GM06990 (cell line): ENCODE measurements around the gene UBE2Q2.
A peak's percentile ranks its signal among the peaks of the same experiment; 100 is the strongest.
"Not testable (repeated sequence)": the region's sequence is repeated elsewhere in the genome, so short reads cannot be mapped to it uniquely, and the experiment has no call there.

Source experiments
- DNase-seq: peaks from one replicate; pipeline ENCODE4 v3.0.0-alpha.2; 2011; ENCODE audit not compliant: insufficient read length; ENCODE audit errors: extremely low read depth
- H3K27me3 ChIP-seq: replicated peaks from 2 replicates; pipeline ENCODE4 v1.6.0; 2011; ENCODE audit warnings: low read length; ENCODE audit not compliant: control insufficient read depth, insufficient read depth
- H3K36me3 ChIP-seq: 2 replicates; pipeline ENCODE4 v1.5.1; 2011; ENCODE audit warnings: low read length; ENCODE audit not compliant: control insufficient read depth, insufficient read depth
- H3K4me3 ChIP-seq: replicated peaks from 2 replicates; pipeline ENCODE4 v1.5.1; 2011; ENCODE audit warnings: low read depth, mild to moderate bottlenecking, control low read depth, low read length
- CTCF ChIP-seq: IDR thresholded peaks from 2 replicates; pipeline ENCODE4 v1.5.1; 2011; ENCODE audit warnings: low read length, control low read depth, mild to moderate bottlenecking, inconsistent platforms; ENCODE audit not compliant: insufficient read depth, poor library complexity, severe bottlenecking

The UBE2Q2 gene

DNA sequence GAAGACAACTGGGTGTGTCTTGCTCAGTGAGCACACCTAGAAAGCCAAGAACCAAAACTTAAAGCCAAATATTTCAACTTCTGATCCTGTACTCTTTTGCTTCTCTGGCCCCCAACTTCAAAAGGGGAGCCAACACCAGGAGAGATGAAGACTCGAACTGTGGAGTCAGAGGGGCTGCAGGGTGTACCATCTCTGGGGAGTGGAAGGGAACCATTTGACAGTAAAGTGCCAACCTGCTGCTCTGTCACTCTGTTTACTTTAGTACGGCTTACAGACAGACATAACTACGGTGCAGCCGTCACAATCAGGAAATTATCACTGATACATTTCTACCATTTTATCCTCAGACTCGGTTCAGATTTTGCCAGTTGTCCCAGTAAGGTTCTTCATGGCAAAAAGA, 62.0 kb downstream of the UBE2Q2 start:
- no peak for DNase-seq
- peak overlapping the region; percentile 43 for H3K4me3 ChIP-seq
- no peaks in the 10 kb centered on the region for H3K36me3 ChIP-seq
- TF ChIP-seq CTCF: no peak
- no peaks in the 10 kb centered on the region for H3K27me3 ChIP-seq

- not testable (repeated sequence) for H3K4me3 ChIP-seq, DNase-seq, H3K36me3 ChIP-seq, H3K27me3 ChIP-seq
Measured at GRCh38 chr15:75910355-75910754, 67.1 kb downstream of the UBE2Q2 start.

DNA sequence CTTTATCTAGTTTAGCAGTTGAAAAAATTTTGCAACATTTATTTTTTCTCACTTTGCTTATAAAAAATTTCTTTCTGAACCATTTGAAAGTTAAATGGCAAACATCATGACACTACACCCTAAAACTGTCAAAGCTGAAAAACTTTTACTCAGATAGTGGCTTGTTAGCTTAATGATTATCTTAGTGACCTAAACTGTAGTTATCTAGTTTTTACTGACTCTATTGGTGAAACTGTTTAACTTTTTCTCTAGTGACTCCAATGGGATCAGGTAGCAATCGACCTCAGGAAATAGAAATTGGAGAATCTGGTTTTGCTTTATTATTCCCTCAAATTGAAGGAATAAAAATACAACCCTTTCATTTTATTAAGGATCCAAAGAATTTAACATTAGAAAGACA, 73.7 kb downstream of the UBE2Q2 start:
- TF ChIP-seq CTCF: no peak
- H3K27me3 ChIP-seq: no peaks in the 10 kb centered on the region
- no peak for DNase-seq
- H3K4me3 ChIP-seq: no peak overlapping the region
- peaks cover 9% of the 10 kb centered on the region for H3K36me3 ChIP-seq

- DNase-seq: no peak
- H3K36me3 ChIP-seq: peaks cover 15% of the 10 kb centered on the region
- no peak overlapping the region for H3K4me3 ChIP-seq
- H3K27me3 ChIP-seq: no peaks in the 10 kb centered on the region
- TF ChIP-seq CTCF: no peak
Measured at GRCh38 chr15:75918135-75918534, 74.9 kb downstream of the UBE2Q2 start.

GRCh38 chr15:75920079-75920478, 76.8 kb downstream of the UBE2Q2 start:
- DNase-seq: no peak
- H3K27me3 ChIP-seq: no peaks in the 10 kb centered on the region
- no peak for TF ChIP-seq CTCF
- H3K36me3 ChIP-seq: peaks cover 15% of the 10 kb centered on the region
- H3K4me3 ChIP-seq: no peak overlapping the region

- TF ChIP-seq CTCF: peak; percentile 32
- H3K4me3 ChIP-seq: no peak overlapping the region
- no peaks in the 10 kb centered on the region for H3K27me3 ChIP-seq
- no peak for DNase-seq
- H3K36me3 ChIP-seq: peaks cover 14% of the 10 kb centered on the region
Measured at GRCh38 chr15:75921732-75922703, 78.8 kb downstream of the UBE2Q2 start.
